PC-3 (cell line): ENCODE measurements around the gene GULP1.

Source experiments
- EZH2 ChIP-seq: fragments of 300-600 bp; sonication (generic); IDR thresholded peaks from one replicate; pipeline ENCODE4 v1.6.1; 2017; ENCODE audit warnings: antibody characterized with exemption, mild to moderate bottlenecking, low read length; ENCODE audit not compliant: unreplicated experiment
- EZH2phosphoT487 ChIP-seq: fragments of 300-600 bp; sonication (generic); IDR thresholded peaks from 2 replicates; pipeline ENCODE4 v1.6.1; 2018; ENCODE audit warnings: mild to moderate bottlenecking, antibody characterized with exemption, low read length, borderline replicate concordance
- TF ChIP-seq, protein P1 (sequence below): fragments of 300-600 bp; sonication (generic); conservative IDR thresholded peaks from 2 replicates; pipeline ENCODE4 v1.5.1; 2017; ENCODE audit warnings: antibody characterized with exemption, low read depth, mild to moderate bottlenecking, low read length

DNA sequence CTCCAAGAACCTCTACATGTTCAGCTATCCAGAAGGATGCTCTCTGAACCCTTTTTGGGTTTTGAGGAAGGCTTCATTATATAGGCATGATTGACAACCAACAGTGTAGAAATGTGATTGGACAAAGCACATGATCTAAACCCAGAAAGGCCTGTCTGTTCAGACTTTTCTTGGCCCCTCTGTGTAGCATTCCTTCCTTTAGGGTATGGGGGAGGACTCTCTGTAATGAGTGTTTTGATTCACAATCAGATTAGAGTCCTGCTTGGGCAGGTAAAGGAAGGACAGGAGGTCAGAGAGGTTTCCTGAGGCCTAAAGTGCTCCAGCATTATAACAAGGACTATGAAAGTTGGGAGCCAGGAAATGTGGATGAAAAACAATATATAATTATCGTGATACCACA is 13.6 kb downstream of the GULP1 start:
- TF ChIP-seq, protein P1, sequence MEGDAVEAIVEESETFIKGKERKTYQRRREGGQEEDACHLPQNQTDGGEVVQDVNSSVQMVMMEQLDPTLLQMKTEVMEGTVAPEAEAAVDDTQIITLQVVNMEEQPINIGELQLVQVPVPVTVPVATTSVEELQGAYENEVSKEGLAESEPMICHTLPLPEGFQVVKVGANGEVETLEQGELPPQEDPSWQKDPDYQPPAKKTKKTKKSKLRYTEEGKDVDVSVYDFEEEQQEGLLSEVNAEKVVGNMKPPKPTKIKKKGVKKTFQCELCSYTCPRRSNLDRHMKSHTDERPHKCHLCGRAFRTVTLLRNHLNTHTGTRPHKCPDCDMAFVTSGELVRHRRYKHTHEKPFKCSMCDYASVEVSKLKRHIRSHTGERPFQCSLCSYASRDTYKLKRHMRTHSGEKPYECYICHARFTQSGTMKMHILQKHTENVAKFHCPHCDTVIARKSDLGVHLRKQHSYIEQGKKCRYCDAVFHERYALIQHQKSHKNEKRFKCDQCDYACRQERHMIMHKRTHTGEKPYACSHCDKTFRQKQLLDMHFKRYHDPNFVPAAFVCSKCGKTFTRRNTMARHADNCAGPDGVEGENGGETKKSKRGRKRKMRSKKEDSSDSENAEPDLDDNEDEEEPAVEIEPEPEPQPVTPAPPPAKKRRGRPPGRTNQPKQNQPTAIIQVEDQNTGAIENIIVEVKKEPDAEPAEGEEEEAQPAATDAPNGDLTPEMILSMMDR = no peak
- no peak for TF ChIP-seq EZH2
- no peak for TF ChIP-seq EZH2phosphoT487
